Stimulated activated CD8-positive, alpha-beta memory T cell treated with anti-CD3 and anti-CD28 coated beads, Interleukin-15, amount 100 ng/mL, for 4 hours (primary cell): ENCODE measurements around the gene ZNF346.

Experiments
- DNase-seq, 2 donors: peaks; one replicate each; pipeline ENCODE4 v3.0.0-alpha.2; 2020; ENCODE audit warnings: low read depth in 2 of 2

The ZNF346 gene

DNA sequence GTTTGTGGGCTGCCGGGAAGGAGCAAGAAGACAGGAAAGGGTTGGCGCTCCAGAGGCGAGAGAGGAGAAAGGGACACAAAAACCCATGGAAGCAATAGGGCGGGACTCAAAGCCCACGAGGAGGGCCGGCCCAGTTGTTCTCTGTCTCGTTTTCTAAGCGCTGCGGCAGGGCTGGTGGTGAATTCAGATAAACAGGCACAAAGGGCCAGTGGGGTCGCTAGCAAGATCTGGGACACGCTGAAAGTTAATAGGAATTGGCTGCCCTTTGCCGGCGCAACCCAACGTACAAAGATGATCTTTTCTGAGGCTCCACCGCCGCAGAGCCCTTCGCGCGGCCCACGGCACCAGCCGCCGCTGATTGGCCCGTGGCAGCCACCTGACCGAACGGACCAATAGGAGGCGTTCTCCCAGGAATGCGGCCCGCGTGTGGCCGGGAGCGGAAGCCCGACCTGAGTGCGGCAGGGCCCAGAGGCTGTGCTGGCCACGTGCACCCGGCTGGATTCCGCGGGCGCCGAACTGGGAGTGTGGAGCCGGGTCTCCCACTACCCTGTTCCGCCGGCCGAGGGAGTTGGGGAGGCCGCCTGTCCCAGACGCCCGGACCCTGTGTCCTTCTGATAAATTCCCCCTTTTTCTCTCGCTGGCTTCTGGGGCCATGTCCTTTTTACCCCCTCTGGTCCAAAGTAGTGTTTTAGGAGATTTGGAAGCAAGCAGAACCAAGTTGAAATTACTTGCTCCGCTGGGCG lies 94.3 kb downstream of the ZNF346 start:
- DNase-seq = peak; percentile 67 to 72

DNA sequence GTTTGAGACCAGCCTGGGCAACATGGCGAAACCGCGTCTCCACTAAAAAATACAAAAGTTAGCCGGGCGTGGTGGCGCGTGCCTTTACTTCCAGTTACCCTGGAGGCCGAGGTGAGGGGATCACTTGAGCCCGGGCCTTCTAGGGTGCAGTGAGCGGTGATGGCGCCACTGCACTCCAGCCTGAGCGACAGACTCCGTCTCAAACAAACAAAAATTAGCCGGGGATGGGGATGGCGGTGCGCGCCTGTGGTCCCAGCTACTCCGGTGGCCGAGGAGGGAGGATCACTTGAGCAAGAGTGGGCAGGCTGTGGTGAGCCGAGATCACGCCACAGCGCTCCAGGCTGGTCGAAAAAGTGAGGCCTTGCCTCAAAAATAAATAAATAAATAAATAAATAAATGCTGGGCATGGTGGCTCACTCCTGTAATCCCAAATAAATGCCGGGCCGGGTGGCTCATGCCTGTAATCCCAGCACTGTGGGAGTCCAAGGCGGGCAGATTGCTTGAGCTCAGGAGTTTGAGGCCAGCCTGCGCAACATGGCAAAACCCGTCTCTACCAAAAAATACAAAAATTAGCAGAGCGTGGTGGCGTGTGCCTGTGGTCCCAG lies 95.0 kb downstream of the ZNF346 start:
- no peak for DNase-seq

DNA sequence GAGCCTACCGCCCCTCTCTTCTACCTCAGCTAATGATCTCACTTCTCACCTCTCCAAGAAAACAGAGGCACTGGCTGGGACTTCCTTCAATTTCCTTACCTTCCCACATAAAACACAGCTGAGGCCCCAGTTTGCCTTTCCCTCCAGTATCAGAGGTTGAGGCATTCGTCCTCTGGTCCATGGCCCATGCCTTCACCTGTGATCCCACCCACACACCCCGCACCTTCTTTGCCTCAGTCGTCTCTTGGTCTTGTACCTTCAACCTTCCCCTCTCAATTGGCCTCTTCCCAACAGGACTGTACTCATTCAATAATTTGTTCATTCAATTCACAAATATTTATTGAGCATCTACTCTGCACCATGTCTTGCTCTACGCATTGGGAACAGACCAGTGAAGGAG lies 100.1 kb downstream of the ZNF346 start:
- DNase-seq = no peak

DNA sequence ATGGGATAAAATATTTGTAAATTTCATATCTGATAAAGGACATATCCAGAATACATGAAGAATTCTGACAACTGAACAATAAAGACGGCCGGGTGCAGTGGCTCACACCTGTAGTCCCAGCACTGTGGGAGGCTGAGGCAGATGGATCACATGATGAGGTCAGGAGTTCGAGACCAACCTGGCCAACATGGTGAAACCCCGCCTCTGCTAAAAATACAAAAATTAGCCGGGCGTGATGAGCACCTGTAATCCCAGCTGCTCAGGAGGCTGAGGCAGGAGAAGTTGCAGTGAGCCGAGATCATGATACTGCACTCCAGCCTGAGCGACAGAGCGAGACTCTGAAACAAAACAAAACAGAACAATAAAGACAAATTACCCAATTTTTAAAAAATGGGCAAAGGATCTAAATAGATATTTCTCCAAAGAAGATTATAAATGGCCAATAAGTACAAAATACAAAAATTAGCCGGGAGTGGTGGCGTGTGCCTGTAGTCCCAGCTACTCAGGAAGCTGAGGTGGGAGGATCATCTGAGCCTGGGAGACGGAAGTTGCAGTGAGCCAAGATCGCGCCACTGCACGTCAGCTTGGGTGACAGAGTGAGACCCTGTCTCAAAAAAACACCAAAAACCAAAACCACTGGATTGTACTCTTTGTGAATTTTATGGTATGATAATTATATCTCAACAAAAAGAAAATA lies 101.4 kb downstream of the ZNF346 start:
- DNase-seq = no peak

DNA sequence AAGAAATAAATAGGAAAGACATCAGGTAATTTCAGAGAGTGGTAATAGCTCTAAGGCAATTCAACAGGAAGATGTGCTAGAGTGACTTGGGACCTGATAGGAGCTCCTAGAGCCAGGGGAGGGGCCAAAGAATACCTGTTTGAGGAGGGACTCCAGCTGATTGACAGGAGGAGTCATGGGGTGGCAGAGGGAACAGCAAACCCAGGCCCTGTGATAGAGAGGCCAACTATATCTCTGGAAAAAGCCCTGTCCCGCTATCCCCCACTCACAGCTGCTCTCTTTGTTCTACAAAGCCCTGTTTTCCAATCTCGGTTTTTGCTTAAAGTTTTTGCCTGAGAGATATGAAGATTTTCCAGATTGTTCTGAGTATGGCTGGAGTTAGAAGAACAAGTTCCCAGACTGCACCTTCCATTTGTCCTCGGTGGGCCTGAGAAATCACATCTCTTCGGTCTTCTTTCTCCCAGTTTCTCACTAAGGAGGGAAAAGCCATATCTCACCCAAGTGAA lies 102.0 kb downstream of the ZNF346 start:
- DNase-seq = no peak

DNA sequence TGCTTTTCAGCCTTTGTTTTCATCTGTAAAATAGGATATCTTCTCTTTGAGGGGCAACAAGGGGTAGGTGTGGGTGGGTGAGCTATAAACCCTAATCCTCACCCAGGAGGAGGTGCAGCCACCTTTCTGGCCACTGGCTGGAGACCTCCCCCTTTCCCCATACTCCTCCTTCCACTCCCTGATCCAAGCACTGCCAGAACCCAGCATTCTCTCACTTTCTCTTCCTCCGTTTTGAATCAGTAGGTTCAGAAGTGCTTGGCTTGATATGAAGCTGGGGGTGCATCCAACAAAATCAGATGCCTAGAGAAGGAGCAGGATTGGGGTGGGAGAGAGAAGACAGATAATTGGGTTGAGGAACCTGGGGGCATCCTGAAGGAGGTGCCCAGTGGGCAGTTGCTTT lies 104.3 kb downstream of the ZNF346 start:
- DNase-seq = no peak

DNA sequence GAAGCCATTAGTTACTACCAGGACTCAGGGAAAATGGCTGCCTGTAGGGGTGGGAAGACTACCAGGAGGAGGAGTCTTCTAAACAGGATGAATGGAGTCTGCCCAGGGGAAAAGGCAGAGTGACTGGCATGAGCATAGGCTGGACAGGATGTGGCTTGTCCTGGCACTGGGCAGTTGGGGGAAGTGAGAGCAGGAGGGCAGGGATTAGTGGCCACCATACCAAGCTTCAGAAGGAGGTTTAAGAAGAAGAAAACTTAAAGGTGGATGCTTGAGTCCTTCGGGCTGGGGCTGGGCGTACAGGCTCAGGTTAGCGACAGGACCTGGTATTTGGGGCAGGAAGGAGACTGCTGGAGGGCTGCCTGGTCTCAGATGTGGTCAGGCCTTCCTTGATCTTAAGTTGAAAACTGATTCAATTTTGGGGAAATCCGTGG lies 106.1 kb downstream of the ZNF346 start:
- no peak for DNase-seq

DNA sequence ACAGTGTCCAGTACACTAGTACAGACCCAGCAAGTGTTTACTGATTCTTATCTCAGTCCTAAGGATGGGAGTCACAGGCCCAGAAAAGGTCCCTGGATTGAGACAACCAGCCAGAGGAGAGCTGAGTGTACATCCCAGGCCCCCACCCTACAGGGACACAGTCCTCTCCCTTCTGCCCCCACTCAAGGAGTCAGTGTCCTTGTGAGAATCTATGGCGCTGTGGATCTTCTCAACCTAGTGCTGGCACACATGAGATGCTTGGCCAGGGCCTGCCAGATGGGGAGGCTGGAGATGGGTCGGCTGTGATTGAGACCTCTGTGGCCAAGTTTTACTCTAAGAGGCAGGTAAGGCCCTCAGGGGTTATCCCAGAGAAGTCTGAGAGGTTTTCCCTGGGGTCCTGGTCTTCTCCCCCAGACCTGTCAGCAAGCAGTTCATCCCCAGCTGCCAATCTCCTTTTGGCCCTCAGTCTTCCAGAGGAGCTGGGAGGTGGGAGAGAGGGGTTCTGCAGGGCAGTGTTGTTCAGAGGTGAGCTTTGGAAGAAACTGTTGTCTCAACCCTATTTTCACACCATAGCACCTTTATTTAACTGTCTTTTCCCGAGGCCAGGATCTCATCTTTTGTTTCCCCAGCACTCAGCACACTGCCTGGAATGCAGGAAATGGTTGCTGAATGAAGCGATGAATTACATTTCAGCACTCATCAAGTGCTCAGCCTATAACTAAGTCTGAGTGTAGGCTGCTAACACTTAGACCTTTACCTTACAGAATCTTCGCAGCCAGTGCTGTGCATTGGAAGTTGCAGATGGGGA lies 107.9 kb downstream of the ZNF346 start:
- no peak for DNase-seq
